HG03135 (cell line): ENCODE data around the gene OFD1.

Source experiments
- ATAC-seq: cut with Tn5 transposase; IDR thresholded peaks from one replicate; pipeline ENCODE4 v1.9.1; 2021; ENCODE audit warnings: mild to moderate bottlenecking, moderate library complexity; ENCODE audit not compliant: unreplicated experiment

Gene OFD1

GRCh38 chrX:13750204-13750603 is 15.7 kb downstream of the OFD1 start:
- no peak for ATAC-seq

GRCh38 chrX:13750812-13751211 is 16.3 kb downstream of the OFD1 start:
- ATAC-seq = no peak

DNA sequence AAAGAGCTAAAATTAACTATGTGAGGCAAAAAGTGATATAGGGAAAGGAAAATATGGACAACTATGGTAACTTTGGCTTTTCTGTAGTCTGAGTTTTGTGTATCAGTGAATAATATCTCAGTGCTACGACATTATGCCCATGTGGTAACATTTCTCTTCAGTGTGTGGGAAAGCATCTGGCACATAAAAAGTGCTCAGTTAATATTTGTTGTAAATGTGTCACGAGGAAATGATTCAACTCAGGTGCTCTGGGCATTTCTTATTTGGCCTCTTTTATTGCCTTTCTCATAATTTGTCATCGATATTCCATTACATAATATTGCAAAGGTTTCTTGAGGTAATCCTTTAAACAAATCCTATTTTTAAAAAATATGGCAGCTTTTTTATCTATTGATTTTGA is 17.6 kb downstream of the OFD1 start:
- ATAC-seq = no peak

DNA sequence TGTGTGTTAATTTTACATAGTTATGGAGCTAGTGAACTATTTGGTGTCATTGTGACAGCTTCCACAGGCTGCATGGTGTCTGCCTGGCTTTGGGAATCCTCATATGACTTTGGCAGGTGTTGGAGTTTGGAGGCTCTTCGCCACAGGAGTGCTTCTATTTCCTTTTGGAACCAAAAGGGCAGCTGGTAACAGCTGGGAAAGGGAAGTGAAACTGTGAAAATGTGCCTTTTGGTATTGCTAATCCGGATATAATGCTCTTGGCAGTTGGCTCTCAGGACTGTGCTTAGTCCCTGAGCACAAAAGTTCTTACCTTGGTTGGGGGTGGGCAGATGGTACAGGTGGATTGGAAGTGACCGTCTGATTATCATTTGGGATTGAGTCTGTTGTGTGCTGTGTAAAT is 18.1 kb downstream of the OFD1 start:
- peak; percentile 61 for ATAC-seq

DNA sequence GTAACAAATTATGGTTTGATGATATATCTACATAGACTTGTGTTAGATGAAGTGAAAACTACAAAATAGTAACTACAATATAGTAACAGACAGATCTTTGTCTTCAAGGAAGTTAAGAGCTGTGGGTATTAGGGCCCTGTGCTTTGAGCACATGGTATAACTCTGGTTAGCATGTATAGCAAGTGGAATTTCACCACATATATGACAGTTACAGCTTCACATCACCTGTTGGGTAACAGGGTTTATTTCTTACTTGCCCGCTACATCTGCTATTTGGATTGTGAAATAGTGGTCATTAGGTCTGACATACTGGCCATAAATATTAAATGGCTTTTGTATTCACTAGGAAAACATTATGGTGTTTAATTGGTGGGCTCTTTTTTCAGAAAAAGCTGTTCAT is 20.2 kb downstream of the OFD1 start:
- ATAC-seq = no peak

DNA sequence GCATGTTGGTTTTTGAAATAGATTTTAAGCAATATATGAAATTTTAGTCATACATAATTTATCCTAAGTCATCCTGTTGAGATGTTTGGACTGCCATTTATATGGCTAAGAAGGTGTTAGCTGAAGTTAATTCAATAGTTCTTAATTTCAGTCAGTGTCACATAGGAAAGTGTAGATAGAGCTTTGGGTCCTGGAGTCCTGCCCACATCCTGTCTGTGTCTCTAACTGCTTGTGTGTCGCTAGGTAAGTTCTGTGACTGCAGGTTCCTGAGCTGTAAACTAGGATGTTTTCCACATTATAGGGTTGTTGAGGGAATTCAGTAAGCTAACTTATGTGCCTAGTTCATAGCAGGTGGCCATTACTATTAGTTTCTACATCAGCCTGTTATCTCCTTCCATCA is 20.7 kb downstream of the OFD1 start:
- no peak for ATAC-seq

DNA sequence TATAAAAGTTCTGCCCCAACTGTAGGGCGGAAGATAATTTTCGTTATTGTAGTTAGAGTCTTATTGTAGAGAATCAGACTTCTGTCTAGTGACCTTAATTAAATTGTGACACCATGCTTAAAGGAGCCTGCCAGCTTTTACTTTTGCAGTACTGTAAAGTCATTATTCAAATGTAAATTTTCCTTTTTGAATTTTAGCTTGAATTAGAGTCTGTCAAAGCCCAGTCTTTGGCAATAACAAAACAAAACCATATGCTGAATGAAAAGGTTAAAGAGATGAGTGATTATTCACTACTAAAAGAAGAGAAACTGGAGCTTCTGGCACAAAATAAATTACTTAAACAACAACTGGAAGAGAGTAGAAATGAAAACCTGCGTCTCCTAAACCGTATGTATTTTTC is 21.8 kb downstream of the OFD1 start:
- ATAC-seq = no peak

DNA sequence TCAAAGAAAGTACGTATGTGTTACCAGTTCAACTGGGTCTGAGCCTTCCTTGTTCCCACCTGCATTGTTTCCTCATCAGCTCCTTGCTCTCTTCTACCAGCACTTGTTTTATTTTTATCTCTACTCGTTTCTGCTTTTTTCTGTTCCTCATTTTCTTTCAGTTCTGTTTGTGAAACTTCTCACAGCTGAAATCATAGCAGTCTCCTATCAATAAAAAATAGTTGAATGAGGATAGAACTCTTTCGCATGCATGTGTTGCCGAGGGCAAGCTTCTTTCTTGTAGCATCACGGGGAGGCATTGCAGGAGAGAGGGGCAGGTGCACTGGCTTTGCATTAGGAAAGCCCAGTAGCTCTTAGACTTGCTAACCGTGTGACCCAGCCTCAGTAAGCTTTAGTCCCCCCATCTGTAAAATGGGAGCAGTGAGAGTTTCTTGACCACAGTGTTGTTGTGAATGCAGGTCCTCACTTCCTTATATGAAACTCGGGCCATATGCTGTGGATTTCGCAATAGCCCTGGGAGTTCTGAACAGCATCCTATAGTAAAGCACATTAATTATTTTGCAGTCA is 24.7 kb downstream of the OFD1 start:
- peak; percentile 61 for ATAC-seq

GRCh38 chrX:13760426-13760825 is 25.9 kb downstream of the OFD1 start:
- no peak for ATAC-seq

DNA sequence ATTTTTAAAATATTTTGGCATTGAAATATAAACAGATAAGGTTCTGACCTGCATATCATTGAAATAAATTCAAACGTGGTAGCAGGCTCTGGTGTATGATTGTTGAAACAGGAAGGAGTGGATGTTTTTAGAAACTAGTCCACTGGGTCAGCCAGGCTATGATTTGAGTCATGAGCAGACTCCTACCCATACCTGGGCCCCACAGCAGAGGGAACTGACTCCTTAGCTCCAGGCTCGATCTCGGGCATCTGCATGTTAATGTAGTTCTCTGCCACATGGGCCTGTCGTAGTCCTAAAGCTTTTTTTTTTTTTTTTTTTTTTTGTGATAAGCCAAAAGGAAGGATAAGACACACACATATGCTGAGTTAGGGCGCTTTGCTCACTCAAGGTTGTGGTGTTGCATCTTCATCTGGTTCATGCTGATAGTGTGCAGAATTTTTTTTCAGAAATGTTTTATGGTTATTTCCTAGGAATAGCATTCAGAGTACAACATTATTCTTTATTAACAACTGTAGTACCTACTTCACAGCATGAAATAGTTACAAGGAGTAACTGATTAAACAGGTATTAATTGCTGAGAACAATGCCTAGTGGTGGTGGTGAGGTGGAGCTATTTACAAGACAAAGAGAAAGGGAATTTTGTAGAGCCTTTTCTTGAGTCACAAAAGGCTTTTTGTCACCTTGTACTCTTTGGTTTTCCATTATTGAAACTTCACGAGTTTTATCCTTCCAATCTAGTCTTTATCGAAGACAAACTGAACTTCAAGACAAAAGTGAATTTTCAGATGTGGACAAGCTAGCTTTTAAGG is 27.3 kb downstream of the OFD1 start:
- peak; percentile 54 for ATAC-seq

- ATAC-seq = no peak
Observed at GRCh38 chrX:13763489-13763888, 28.9 kb downstream of the OFD1 start.

DNA sequence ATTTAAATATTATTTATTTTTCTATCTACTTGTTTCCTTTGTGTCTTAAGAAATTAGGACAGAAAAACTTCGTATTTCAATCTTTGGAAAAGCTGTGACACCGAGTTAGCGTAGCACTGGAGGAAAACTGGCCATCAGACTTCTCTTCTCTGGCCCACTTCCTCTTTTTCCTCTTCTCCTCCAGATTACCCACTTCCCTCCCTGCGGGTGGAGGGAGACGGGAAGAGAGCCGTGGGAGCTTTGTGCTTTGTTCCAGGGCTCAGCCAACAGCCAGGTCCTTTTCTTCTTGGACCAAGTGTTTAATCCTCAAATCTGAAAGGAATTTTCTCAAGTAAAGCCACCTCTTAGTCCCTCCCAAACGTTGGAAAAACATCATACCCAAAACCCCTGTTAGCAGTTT is 29.7 kb downstream of the OFD1 start:
- ATAC-seq = no peak

- no peak for ATAC-seq
Observed at GRCh38 chrX:13764765-13765164, 30.2 kb downstream of the OFD1 start.

GRCh38 chrX:13768939-13769338 is 34.4 kb downstream of the OFD1 start:
- no peak for ATAC-seq

DNA sequence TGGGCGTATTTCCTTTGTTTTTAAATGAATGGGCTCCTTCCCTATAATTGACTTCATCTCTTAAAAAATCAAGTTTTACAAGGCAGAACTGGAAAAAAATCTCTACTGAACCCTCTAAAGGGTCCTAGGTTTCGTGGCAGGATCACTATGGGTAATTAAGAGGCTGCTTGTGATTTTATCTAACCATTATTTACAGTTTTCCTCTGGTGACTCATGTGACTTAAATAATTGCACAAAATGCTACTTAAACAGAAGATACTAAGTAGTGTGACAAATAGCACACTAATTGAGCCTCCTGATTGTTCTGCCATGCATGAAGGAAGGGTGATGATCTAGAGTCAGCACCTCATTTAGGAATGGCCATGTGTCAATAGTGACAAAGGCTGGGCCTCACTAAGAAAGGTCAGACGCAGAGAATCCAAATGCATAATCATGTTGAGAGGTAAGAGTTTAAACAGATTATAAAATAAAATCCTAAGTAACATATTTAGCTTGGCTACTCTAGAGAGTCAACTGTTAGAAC is 35.5 kb downstream of the OFD1 start:
- ATAC-seq = no peak

GRCh38 chrX:13774696-13775095 is 40.1 kb downstream of the OFD1 start:
- no peak for ATAC-seq

- ATAC-seq = no peak
Observed at GRCh38 chrX:13775837-13776236, 41.3 kb downstream of the OFD1 start.

GRCh38 chrX:13776387-13776786 is 41.8 kb downstream of the OFD1 start:
- no peak for ATAC-seq

- ATAC-seq = no peak
Observed at GRCh38 chrX:13778916-13779315, 44.4 kb downstream of the OFD1 start.

GRCh38 chrX:13780868-13781427 is 46.4 kb downstream of the OFD1 start:
- no peak for ATAC-seq

GRCh38 chrX:13786048-13786447 is 51.5 kb downstream of the OFD1 start:
- no peak for ATAC-seq
